Smooth muscle cell (in vitro differentiated cells): Measurements from ENCODE around the gene CHURC1. TPM values are rescaled to one million over a fixed set of nuclear protein-coding genes. Genes with fewer than 3 reads are reported as not detected.

Source experiments
- DNase-seq: peaks from one replicate; lab custom pipeline; 2025; ENCODE audit not compliant: unreplicated experiment; lab: John Stamatoyannopoulos, UW
- H2AFZ ChIP-seq: fragments of 200-600 bp; sonication (generic); 2 replicates; pipeline ENCODE4 v1.6.0; 2016; ENCODE audit warnings: antibody characterized with exemption, low read depth, mild to moderate bottlenecking
- H3F3A ChIP-seq: fragments of 200-600 bp; sonication (generic); 2 replicates; pipeline ENCODE4 v1.6.0; 2017; ENCODE audit warnings: antibody characterized with exemption, low read depth
- H3K27ac ChIP-seq: fragments of 200-600 bp; sonication (generic); 2 replicates; pipeline ENCODE4 v1.5.1; 2016; ENCODE audit warnings: low read depth, mild to moderate bottlenecking
- H3K27me3 ChIP-seq: fragments of 200-600 bp; sonication (generic); 2 replicates; pipeline ENCODE4 v1.6.1; 2016; ENCODE audit warnings: low read depth, mild to moderate bottlenecking
- H3K36me3 ChIP-seq: fragments of 200-600 bp; sonication (generic); 2 replicates; pipeline ENCODE4 v1.5.1; 2016; ENCODE audit warnings: low read depth
- H3K4me1 ChIP-seq: fragments of 200-600 bp; sonication (generic); 2 replicates; pipeline ENCODE4 v1.5.1; 2016; ENCODE audit warnings: low read depth
- H3K4me2 ChIP-seq: fragments of 200-600 bp; sonication (generic); 2 replicates; pipeline ENCODE4 v1.6.0; 2016; ENCODE audit warnings: mild to moderate bottlenecking
- H3K4me3 ChIP-seq: fragments of 200-600 bp; sonication (generic); 2 replicates; pipeline ENCODE4 v1.5.1; 2016; ENCODE audit warnings: mild to moderate bottlenecking
- H3K79me2 ChIP-seq: fragments of 200-600 bp; sonication (generic); 2 replicates; pipeline ENCODE4 v1.6.0; 2016; ENCODE audit warnings: low read depth, mild to moderate bottlenecking
- H3K9ac ChIP-seq: fragments of 200-600 bp; sonication (generic); 2 replicates; pipeline ENCODE4 v1.6.0; 2016; ENCODE audit warnings: low read depth
- H3K9me3 ChIP-seq: fragments of 200-600 bp; sonication (generic); replicated peaks from 2 replicates; pipeline ENCODE4 v1.5.1; 2016; ENCODE audit warnings: low read depth
- H4K20me1 ChIP-seq: fragments of 200-600 bp; sonication (generic); 2 replicates; pipeline ENCODE4 v1.6.0; 2016; ENCODE audit warnings: low read depth
- WGBS: methylation state at CpG from one replicate; pipeline ENCODE4 v1.1.7; 2016; ENCODE audit warnings: low lambda C conversion rate; 5-methylcytosine and 5-hydroxymethylcytosine counted together
- polyA plus RNA-seq: library from polyadenylated mRNA; unstranded; fragments of >200 nt; fragmentation: Nextera tagmentation; extraction: Ambion mirVana; gene quantifications from 2 replicates; pipeline ENCODE4 v1.2.1, GENCODE V29; 2016
- total RNA-seq: library from RNA; depleted of rRNA; stranded (reverse); fragments of >200 nt; gene quantifications from 2 replicates; pipeline ENCODE4 v1.2.3, GENCODE V29; 2014
- TF ChIP-seq, protein P1 (sequence below): fragments of 200-600 bp; sonication (generic); IDR thresholded peaks from 2 replicates; pipeline ENCODE4 v1.5.1; 2017; ENCODE audit warnings: borderline replicate concordance, mild to moderate bottlenecking, antibody characterized with exemption; ENCODE audit not compliant: insufficient read depth, poor library complexity, severe bottlenecking

CHURC1 gene
- total and polyA plus RNA-seq, 2 experiments from 2014 or later, result 48.8 to 102 TPM

DNA sequence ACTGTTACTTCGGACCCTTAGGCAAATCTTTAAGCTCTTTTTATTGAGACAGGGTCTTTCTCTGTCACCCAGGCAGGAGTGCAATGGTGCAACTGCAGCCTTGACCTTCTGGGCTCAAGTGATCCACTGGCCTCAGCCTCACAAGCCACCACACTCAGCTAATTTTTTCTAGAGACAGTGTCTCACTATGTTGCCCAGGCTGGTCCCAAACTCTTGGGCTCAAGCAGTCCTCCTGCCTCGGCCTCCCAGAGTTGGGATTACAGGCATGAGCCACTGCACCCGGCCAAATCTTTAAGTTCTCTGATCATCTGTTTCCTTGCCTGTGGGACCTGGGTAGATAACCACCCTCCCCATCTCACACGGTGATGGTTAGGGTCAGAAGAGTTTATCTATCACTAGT lies 30.6 kb downstream of the CHURC1 start:
- Histone ChIP-seq H3K9ac (no peak overlapping the region), H3K9me3 (no peaks in the 10 kb centered on the region), H3K27ac (no peak overlapping the region), H3K79me2 (no peaks in the 10 kb centered on the region), H4K20me1 (peaks cover 4% of the 10 kb centered on the region), H3K27me3 (no peaks in the 10 kb centered on the region), H3K4me2 (no peak overlapping the region), H2AFZ (no peak overlapping the region), H3F3A (no peaks in the 10 kb centered on the region), H3K36me3 (no peaks in the 10 kb centered on the region), H3K4me1 (no peaks in the 10 kb centered on the region), H3K4me3 (no peak overlapping the region)
- TF ChIP-seq, protein P1, sequence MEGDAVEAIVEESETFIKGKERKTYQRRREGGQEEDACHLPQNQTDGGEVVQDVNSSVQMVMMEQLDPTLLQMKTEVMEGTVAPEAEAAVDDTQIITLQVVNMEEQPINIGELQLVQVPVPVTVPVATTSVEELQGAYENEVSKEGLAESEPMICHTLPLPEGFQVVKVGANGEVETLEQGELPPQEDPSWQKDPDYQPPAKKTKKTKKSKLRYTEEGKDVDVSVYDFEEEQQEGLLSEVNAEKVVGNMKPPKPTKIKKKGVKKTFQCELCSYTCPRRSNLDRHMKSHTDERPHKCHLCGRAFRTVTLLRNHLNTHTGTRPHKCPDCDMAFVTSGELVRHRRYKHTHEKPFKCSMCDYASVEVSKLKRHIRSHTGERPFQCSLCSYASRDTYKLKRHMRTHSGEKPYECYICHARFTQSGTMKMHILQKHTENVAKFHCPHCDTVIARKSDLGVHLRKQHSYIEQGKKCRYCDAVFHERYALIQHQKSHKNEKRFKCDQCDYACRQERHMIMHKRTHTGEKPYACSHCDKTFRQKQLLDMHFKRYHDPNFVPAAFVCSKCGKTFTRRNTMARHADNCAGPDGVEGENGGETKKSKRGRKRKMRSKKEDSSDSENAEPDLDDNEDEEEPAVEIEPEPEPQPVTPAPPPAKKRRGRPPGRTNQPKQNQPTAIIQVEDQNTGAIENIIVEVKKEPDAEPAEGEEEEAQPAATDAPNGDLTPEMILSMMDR, result no peak
- 97% methylated on average over 4 of the region's 4 CpGs for WGBS
- no peak for DNase-seq

DNA sequence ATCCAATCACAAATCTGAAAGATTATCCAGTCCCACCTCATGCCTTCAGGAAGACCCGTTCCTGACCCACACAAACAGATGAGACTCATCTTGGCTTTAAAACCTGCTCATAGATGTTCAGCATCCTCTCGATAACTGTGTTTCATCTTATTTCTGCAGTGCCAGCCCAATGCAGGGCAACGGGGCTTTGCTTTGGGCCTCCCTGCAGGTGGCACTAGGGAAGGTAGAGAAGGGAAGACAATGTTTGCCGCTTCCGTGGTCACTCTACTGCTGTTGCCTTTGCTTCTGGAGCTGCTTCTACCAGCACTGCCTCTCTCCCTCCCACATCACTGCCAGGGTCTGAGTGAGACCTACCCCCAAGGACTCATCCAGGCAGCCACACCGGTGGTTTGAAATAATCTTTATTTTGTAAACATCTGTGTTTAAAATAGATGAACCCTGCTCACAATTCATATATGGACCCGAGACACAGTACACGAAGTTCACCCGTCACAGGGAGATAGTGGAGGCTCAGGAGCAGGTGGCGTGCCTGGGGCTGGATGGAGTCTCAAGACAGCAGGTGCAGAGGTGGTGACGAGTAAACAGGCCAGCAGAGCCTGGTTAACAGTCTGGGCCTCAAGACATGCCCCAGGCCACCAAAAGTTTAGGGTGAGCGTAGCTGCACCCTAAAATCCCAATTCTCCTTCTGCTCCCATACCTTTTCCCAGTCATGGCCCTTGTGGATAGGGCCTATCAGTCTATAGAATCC lies 31.4 kb downstream of the CHURC1 start:
- Histone ChIP-seq H3K4me1 (no peaks in the 10 kb centered on the region), H3K36me3 (no peaks in the 10 kb centered on the region), H2AFZ (no peak overlapping the region), H3K4me3 (no peak overlapping the region), H3K9ac (no peak overlapping the region), H3K4me2 (no peak overlapping the region), H3K27me3 (no peaks in the 10 kb centered on the region), H3F3A (no peaks in the 10 kb centered on the region), H4K20me1 (peaks cover 4% of the 10 kb centered on the region), H3K79me2 (no peaks in the 10 kb centered on the region), H3K27ac (no peak overlapping the region), H3K9me3 (no peaks in the 10 kb centered on the region)
- no peak for DNase-seq
- TF ChIP-seq, protein P1, result no peak
- WGBS, result 93% methylated on average over 12 of the region's 12 CpGs

DNA sequence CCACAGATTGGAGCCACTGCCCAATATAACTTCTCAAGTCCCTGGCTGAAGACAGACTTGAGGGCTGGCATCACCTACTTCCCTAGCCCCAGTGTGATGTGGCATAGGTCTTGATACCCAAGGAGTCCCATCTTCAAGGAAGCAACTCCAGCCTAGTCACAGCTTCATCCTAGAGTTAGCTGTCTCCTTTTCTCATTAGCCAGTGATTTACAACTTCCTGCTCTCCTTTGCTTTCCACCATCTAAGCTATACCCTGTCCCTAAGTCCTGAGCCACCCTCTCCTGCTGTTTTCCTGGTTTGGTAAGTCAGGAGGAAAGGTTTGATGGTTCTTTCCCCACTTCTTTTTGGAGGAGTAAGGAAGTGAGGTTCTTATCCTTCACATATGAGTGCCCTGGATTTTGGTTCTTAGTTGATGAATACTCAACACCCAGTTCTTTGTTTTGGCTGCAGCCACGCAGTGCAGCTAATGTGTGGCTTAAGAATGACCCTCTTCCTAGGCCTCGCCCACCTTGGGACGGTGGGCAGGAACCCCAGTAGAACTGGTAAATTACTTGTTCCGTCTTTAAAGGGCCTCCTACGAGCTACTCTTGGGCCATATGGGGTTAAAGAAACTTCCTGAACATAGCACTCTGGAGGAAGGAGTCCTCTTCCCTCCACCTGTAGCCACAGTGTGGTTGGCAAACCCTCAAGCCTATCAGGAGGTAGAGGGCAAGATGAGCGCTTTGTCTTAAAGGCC lies 32.2 kb downstream of the CHURC1 start:
- WGBS, result 97% methylated on average over 6 of the region's 6 CpGs
- Histone ChIP-seq H3K4me2 (no peak overlapping the region), H3F3A (no peaks in the 10 kb centered on the region), H3K9me3 (no peaks in the 10 kb centered on the region), H3K27ac (no peak overlapping the region), H3K4me1 (no peaks in the 10 kb centered on the region), H2AFZ (no peak overlapping the region), H3K79me2 (no peaks in the 10 kb centered on the region), H3K27me3 (no peaks in the 10 kb centered on the region), H3K36me3 (no peaks in the 10 kb centered on the region), H3K9ac (no peak overlapping the region), H3K4me3 (no peak overlapping the region), H4K20me1 (peaks cover 4% of the 10 kb centered on the region)
- DNase-seq, result no peak
- TF ChIP-seq, protein P1, result no peak
